ENCODE data around the gene DSTYK.
A peak's percentile ranks its signal among the peaks of the same experiment; 100 is the strongest.

The DSTYK gene, protein sequence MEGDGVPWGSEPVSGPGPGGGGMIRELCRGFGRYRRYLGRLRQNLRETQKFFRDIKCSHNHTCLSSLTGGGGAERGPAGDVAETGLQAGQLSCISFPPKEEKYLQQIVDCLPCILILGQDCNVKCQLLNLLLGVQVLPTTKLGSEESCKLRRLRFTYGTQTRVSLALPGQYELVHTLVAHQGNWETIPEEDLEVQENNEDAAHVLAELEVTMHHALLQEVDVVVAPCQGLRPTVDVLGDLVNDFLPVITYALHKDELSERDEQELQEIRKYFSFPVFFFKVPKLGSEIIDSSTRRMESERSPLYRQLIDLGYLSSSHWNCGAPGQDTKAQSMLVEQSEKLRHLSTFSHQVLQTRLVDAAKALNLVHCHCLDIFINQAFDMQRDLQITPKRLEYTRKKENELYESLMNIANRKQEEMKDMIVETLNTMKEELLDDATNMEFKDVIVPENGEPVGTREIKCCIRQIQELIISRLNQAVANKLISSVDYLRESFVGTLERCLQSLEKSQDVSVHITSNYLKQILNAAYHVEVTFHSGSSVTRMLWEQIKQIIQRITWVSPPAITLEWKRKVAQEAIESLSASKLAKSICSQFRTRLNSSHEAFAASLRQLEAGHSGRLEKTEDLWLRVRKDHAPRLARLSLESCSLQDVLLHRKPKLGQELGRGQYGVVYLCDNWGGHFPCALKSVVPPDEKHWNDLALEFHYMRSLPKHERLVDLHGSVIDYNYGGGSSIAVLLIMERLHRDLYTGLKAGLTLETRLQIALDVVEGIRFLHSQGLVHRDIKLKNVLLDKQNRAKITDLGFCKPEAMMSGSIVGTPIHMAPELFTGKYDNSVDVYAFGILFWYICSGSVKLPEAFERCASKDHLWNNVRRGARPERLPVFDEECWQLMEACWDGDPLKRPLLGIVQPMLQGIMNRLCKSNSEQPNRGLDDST

DNA sequence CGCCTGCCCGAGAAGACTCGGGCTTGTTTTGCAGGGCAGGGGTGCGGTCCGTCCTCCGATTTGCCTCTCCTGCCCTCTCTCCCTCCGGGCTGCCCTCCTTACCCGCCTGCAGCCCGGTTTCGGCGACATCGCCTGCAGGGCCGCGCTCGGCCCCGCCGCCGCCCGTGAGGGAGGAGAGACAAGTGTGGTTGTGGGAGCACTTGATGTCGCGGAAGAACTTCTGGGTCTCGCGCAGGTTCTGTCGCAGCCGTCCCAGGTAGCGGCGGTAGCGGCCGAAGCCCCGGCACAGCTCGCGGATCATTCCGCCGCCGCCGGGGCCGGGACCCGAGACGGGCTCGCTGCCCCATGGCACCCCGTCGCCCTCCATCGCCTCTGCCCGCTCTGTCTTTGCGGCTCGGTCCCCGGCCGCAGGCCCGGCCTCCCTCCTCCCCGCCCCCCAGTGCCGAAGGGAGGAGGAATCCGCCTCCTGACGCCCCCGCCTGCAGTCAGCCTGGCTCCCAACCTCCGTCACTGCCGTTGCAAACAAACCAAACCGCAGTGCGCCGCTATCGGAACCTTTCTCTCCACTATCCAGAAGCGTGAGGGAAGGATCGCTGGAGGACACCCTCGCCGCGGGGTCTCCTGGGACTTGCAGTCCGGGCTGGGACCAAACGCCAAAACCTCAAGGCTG lies at the start of gene DSTYK:
Gene DSTYK (minus strand): TSS at position 534 of the 670 bp plus-strand sequence. CDS start 167 bp downstream, at position 367.
- DNase-seq (ENCODE audit: low read depth in 4 of 4, low spot score in 1 of 4), result peak; percentile 61 to 93 (median 84)

DNA sequence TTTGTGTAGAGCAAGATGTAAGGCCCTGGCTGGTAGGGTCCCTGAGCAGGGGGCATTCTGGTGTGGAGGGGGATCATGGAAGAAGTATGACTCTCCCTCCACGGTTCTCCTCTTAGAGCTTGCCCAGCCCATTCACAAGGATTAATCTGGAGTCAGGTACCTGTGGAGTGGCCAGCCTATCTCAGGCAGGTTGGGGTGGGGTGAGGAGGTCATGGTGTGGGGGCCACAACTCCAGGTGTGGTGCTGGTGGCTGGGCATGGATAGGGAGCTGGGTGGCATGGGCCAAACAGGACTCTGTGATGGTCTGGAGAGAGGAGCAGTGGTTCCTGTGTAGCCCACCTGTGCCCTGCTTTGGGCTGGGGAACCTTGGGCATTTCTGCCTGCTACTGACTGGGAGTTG lies 48.5 kb upstream of the DSTYK start:
- no peak for DNase-seq (ENCODE audit: low read depth in 4 of 4, low spot score in 1 of 4)

DNA sequence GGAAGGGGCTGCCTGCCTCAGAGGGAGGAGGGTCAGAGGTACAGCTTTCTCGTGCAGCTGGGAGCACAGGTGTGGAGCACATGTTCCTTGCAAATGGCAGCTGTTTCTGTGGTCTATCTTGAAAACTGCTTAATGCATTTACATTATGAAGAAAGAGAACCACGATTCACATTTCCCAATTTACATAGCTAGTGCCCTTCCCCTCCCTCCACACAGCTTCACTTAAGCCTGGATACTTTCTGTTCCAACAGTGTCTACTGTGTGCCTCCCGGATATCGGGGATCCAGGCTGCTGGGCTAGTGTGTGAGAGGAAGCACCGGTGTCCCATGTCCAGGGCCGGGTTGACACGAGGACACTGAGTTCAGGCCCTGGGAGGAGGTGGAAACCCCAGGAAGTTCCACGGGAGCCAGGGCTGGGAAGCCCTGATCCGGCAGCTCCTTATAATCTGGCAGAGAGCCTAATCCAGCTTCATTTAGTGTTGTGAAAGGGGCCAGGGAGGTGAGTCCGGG lies 47.9 kb upstream of the DSTYK start:
- no peak for DNase-seq (ENCODE audit: low read depth in 4 of 4, low spot score in 1 of 4)

DNA sequence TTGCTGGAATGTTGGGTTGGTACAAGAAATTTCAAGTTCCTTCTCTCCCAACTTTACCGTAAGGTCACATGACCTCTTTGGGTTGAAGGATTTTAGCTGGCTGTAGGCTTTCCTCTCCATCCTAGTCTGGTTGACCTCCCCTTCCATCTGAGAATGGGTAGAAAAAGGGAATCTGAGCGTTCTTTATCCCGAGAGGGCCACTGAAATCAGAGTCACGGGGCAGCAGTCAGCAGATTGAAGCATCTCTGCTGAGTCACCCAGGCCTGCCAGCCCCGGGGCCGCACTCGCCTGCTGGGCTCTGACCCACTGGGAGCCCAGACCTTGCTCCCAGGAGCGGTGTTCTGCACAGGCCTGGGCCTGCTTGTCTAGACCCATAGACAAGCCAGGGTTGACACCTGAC lies 47.2 kb upstream of the DSTYK start:
- no peak for DNase-seq (ENCODE audit: low read depth in 4 of 4, low spot score in 1 of 4)

DNA sequence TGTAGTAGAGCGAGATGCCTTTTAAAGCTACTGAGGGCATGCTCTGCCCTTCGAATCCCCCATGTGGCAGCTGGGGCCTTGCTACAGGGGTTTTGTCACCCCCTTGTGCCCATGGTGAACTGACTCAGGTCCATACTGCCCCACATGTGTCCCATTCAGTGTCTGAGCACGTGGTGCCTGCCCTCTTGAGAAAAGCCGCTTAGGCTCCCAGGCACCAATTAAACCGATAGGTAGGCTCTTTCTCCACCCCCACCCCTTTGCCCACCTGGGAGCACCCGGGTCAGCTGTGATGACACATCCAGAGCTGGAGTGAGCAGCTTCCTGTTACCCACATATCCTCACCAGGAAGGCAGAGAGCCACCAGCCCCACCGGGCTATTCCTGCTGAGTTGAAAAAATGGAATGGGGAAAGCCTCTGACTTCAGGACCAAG lies 46.8 kb upstream of the DSTYK start:
- no peak for DNase-seq (ENCODE audit: low read depth in 4 of 4, low spot score in 1 of 4)

DNA sequence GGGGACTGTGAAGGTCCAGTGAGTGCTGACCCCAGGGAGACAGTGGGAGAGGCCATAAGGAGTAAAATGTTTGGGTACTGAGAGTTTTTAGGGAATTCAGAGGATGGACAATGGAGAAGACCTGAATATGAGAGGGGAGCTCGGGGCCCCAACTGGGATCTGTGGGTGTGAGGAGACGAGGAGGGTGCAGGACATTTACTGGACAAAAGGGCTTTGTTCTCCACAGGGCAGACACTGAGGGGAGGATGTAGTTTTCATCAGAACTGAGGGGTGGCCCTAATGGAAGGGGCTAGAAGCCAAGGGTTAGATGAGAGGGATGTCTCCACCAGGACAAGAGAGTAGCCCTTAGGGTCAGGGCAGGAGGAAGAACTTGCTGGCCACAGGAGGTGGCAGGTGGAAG lies 46.2 kb upstream of the DSTYK start:
- DNase-seq (ENCODE audit: low read depth in 4 of 4, low spot score in 1 of 4), result no peak

DNA sequence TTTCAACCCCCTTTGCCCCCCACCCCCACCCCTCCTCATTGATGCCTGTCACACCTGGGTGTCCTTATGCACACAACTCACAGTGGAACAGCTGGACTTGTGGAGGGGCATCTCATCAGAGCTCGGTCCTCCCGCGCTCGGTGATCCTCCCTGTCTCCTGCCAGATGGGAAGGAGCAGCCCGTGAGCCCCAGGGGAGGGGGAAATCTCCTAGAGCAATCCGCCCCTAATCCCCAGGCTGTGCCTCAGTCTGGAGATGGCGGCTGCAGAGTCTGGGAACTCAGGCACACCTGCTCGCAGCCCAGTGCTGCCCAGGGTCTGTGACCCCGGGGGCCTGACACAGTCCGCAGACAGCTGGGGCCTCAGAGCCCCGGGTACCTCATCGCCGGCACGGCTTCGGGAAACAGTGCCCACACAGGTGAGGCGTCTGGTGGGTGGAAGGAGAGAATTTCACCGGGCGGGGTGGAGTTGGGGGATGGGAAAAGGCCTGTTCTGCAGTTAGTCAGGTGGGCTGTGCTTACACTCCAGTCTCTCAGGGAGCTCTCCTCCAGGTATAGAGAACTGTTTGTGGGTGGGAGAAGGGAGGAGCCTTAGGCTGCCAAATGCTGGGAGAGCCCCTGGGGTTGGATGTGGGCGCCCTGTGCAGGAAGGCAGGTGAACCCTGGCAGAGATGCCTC lies 45.6 kb upstream of the DSTYK start:
- no peak for DNase-seq (ENCODE audit: low read depth in 4 of 4, low spot score in 1 of 4)

DNA sequence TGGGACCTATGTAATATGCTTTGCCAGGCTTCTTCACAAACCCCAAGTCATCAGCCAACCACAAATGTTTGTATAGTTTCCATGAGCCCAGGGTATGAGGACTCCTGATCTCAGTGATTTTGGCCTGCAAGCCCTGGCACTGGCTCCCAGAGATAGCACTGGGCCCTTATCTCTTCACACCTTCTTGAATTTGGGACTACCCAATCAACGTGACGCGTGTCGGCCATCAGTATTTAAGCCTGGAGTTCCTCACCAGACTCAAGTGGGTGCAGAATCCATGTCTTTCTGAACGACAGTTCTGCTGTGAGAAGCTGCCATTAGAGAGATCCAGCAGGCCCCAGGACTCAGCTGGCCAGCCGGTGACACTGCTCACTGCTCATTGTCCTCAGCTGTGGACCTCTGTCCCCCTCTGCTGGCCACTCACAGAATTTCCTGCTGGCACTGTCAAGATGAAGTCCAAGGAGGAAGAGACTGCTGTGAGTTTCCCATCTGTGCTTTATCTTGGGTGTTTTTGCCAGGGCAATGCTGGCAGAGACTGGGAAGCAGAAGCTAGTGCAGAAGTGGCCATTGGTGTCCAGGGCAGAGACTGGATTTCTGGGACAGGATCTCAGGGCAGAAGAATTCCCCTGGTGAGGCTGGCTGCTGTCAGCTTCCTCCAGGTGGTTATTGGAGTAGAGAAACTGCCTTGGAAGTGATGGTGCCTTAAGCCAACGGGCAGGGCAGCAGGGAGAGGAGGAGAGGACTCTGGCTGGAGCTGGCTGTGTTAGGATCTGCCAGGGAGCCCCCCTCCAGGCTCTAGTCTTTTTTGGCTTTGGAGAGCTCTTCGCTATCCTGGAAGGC lies 44.7 kb upstream of the DSTYK start:
- peak; percentile 72 to 82 (median 78) for DNase-seq (ENCODE audit: low read depth in 4 of 4, low spot score in 1 of 4)

DNA sequence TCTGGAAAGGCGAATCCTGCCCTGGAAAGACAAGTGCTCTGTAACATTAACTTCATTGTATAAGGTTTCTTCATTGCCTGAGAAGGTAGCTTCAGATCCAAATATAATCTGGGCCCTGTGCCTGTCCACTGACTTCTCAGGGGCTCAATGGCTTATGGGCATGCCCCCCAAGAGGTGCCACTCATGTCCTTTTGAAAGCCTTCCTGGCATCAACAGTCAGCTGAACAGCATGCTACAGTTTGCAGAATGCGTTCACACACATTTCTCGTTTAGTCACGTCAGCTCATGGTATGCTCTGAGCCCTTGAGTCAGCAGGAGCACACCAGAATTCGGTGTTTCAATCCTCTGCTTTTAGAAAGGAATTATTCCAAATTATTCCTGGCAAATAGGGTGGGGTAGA lies 40.1 kb upstream of the DSTYK start:
- DNase-seq (ENCODE audit: low read depth in 4 of 4, low spot score in 1 of 4), result no peak

DNA sequence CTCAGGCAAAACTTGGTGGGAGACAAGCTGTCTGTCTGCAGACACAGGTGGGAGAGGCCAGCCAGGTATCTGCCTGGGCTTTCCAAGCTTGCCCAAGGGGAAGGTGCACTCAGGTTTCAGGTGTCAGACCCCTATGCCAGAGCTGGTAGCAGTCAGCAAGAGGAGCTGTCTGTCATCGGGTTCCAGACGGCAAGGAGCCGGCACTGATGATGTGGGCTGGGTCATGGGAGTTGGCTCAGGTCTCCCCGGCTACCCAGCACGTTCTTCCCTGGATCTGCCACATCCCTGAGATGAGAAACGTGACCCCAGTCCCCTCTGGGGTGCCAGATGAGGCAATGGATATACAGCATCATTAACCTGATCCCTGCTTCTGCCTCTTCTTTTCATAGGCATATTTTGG lies 39.2 kb upstream of the DSTYK start:
- DNase-seq (ENCODE audit: low read depth in 4 of 4, low spot score in 1 of 4), result no peak

DNA sequence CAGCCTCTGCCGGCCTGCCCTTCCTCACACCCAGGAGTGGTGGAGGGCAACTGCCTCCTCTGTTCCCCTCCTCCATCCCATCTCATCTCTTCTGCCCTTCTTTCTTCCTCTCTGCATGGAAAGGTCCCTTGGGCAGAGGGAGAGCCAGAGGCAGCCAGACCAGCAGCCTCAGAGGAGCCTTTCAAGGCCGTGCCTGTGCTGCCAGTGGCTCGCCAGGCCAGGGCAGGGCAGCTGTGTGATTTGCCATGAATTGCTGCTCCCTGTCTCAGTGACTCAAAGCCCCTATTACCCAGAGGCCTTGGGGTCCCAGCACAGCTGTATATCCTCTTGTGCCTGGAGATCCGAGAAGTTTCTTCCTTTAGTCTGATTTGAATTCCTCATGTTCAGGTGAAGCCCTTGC lies 38.1 kb upstream of the DSTYK start:
- no peak for DNase-seq (ENCODE audit: low read depth in 4 of 4, low spot score in 1 of 4)

DNA sequence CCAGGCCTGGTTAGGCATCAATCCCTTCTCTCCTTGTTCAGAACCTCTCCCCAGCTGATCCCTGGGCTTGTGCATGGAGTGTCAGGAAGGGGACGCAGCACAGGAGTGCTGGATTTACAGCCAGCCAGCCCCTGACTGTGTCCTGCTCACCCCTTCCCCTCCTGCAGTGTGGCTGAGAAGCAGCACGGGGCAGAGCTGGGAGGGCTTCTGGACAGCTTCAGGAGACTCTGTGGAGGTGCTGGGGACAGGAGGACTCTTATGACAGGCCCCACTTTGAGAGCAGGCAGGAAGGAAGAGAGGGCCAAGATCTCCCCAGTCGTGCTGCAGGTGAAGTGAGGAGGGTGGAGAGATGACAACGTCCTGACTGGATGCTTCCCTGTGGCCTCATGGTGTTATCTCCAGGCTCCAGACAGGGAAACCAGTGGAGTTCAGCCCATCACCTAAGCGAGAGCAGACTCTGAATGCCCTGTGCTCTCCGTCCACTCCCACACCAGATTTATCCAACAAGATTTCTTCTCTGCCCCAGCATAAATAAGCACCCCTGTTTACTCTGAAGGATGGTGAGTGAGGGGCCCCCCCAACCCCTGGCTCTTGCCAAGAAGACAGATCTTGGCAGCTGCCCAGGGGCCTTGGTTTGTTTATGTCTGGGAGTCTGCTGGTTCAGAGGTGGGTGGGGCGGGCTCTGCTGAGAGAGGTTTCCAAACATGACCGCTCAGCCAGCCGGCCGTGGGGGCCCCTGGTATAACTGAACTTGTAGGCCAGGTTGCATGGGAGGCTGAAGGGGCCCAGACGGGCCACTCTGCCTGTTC lies 37.5 kb upstream of the DSTYK start:
- DNase-seq (ENCODE audit: low read depth in 4 of 4, low spot score in 1 of 4), result no peak

DNA sequence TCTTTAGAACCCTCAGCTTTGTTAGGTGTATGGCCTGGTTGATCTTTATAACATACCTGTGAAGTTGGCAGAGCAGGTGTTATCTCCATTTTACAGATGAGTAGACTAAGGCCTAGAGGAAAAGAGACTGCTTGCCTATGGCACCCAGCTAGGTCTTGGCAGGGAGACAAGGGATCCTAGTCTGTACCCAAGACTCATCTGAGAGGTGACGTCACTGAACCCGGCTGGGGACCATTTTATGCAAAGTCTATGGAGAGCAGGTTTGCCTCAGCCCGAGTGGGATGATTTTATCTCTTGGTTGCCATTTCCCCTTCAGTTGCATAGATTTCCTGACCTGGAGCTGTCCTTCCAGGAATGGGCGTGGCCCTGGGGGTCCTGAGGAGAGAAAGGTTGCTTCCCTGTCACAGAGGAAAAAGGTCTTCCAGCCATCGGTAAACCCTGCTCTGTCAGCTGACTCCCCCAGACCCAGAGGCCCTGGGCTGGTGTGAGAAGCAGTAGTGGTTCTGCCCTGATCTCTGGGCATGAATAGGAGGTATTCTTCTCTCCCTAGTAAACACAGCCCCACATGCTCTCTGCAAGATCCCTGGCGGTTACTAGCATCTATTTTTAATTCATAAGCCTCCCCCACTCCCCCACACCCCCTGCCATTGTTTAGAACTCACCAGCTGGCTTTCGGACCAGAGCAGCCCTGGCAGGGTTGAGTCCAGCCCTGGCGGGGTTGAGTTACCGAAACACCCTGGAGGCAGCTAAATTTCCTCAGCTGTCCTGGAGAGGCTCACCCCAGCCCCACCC lies 35.8 kb upstream of the DSTYK start:
- DNase-seq (ENCODE audit: low read depth in 4 of 4, low spot score in 1 of 4), result no peak

DNA sequence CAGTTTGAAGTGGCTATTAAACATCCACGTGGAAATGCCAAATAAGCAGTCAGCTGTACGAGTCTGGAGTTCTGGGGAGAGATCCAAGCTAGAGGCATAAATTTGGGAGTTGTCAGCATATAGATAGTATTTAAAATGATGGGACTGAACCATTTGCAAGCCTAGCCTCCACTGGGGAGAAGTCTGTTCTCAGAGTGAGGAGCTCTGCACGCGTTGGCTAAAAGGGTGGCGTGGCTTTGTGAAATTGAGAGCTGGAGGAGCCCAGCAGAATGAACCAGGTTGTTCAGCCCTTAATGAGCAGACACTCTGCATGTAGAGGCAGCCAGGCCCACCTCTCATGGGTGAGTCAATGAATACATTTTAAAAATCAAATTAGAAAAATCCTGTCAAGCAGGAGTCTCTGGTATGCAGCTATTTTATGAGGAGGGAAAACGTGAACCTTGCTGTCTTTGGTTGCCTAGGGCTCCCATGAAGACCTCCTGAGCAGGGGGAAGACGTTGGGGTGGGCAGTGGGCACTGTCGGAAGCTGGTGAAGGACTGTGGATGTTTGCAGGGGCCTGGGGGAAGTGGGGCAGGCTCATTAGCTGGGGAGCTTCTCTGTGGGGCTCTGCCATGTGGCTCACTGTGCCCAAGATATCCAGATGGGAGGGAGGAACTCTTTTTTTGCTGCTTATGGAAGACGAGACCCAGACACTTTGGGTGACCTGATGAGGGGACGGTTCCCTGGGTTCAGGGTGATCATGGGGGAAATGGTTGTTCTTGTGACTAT lies 35.0 kb upstream of the DSTYK start:
- no peak for DNase-seq (ENCODE audit: low read depth in 4 of 4, low spot score in 1 of 4)

DNA sequence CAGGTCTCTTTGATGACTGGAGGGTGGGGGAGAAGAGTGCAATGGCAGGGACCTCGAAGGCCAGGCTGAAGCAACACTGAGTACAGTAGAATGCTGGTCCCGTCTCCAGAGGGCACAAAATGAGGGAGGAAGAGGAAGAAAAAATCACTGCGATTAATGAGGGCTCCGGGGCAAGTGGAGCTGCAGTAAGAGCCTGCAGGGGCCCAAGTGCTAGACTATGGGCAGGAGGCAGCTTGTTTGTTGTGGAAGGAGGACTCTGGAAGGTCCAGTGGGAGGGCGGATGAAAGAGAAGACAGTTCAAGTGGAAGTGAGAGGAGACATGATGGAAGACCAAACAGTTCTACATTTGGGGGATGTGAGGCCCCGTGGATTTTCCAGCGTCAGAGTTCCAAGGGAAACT lies 33.6 kb upstream of the DSTYK start:
- no peak for DNase-seq (ENCODE audit: low read depth in 4 of 4, low spot score in 1 of 4)

DNA sequence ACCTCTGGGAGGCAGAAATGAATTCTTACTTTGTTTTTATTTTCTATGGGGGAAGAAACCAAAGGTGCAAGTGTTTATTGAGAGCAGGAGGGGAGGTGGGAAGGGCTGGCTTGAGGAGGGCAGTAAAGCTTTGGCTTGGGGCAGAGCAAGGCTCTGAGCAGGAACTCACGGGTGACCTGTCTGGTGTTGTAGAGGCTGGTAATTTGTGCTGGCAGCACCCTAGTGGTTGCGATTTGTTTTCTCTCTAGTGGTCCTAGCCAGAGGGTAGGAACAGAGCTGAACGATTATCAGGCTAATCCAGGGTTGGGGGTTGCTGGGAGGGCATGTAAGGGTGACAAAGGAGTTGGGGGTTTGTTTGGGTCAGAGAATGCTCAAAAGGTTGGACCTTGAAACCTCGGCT lies 32.9 kb upstream of the DSTYK start:
- no peak for DNase-seq (ENCODE audit: low read depth in 4 of 4, low spot score in 1 of 4)

DNA sequence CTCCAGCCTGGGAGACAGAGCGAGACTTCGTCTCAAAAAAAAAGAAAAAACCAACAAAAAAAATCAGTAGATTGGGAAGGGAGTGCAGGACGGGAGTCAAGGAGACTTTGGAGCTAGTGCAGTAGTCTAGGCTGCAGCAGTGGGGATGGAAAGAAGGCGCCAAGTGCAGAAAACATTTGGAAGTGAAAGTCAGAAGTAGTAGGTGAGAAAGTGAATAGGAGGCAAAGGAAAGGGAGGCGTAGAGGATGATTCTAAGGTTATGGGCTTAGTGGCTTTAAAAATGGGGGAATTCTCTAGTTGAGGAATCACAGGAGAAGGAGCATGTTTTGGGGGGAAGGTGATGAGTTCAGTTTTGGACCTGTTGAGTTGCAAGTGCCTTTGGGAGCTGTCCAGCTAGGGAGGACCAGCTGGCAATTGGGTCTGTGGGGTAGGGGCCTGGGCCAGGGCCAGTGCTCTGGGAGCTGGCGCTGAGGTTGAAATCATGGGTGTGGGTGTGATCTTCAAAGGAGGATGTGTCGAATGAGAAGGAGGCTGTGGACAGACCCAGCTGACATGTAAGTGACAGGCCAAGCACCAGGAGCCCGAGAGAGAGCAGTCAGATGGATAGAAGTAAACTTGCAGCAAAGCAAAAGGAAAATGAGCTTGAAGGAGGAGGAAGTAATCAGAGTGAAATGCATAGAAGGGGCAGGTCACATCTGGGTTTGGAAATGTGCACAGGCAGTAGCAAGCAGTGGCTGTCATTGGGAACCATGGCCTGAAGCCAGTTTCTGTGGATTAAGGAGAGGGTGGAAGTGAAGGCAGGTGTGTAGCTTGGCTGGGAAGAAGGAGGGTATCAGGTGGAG lies 32.1 kb upstream of the DSTYK start:
- no peak for DNase-seq (ENCODE audit: low read depth in 4 of 4, low spot score in 1 of 4)
